ENCODE data around the gene TPGS2.

The TPGS2 gene

DNA sequence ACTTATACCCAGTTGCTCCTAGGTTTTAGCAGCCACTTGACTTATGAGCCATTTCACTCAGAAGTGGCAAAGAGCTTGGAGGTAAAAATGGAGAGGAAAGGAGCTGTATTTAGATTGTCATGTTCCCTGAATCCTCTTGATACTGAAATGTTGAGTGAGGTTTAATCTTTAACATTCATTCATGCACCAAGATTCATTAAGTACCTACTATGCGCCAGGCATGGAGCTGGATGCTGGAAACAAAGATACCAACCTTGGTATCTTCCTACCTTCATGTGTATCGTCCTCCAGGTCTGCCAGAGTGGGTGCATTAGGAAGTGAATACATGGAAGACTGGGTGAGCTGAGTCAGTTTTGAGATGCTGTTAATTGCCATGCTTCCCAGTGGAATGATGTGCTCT is 23.7 kb downstream of the TPGS2 start:
- H3K4me3 ChIP-seq (ENCODE audit: low read length): no peak overlapping the region
- peaks cover 53% of the 10 kb centered on the region for H3K36me3 ChIP-seq (ENCODE audit: insufficient read depth, low read length)
- H3K27me3 ChIP-seq (ENCODE audit: control insufficient read depth, insufficient read depth, low read length): no peaks in the 10 kb centered on the region
- no peaks in the 10 kb centered on the region for H3K9me3 ChIP-seq (replicated peaks; ENCODE audit: low read length)
- H3K4me2 ChIP-seq (ENCODE audit: low read length): no peak overlapping the region
- H3K9ac ChIP-seq (ENCODE audit: low read depth, low read length): no peak overlapping the region
- peaks cover 5% of the 10 kb centered on the region for H3K4me1 ChIP-seq (ENCODE audit: control insufficient read depth, insufficient read depth, low read length)

DNA sequence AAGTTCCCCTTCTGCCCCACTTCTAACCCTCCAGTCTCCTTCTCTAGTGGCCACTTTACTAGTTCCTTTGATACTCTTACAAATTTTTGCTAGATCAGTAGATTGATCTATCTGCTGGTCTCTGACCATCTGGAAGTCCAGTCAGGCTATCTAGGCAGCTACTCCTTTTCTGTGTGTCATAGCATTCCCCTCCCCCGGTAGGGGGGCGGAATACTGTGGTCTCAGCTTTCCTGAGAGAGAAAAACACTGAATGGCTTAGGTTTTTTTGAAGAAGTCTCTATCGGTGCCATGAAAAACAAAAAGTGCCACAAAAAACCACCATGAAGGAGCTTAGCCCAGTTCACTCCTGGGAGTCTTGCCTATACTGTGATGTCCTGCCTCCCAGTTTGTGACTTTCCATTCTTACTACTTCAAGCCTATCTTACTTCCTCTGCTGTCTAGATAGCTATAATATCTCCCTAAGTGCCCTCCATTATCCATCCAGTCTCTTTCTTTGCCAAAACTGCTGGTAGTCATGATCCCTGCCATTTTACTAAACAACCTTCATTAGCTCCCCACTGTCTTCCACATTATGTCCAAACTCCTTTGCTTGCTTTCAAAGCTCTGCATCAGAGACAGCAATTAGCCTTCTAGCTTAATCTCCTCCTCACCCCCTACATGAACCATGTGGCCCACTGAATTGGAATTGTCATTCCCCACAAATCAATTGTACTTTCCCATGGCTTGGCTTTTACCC is 29.9 kb downstream of the TPGS2 start:
- Histone ChIP-seq H3K4me2 (ENCODE audit: low read length) (no peak overlapping the region), H3K4me1 (ENCODE audit: control insufficient read depth, insufficient read depth, low read length) (peaks cover 5% of the 10 kb centered on the region), H3K27me3 (ENCODE audit: control insufficient read depth, insufficient read depth, low read length) (no peaks in the 10 kb centered on the region), H3K4me3 (ENCODE audit: low read length) (no peak overlapping the region), H3K36me3 (ENCODE audit: insufficient read depth, low read length) (peaks cover 58% of the 10 kb centered on the region), H3K9me3 (replicated peaks; ENCODE audit: low read length) (no peaks in the 10 kb centered on the region), H3K9ac (ENCODE audit: low read depth, low read length) (no peak overlapping the region)

DNA sequence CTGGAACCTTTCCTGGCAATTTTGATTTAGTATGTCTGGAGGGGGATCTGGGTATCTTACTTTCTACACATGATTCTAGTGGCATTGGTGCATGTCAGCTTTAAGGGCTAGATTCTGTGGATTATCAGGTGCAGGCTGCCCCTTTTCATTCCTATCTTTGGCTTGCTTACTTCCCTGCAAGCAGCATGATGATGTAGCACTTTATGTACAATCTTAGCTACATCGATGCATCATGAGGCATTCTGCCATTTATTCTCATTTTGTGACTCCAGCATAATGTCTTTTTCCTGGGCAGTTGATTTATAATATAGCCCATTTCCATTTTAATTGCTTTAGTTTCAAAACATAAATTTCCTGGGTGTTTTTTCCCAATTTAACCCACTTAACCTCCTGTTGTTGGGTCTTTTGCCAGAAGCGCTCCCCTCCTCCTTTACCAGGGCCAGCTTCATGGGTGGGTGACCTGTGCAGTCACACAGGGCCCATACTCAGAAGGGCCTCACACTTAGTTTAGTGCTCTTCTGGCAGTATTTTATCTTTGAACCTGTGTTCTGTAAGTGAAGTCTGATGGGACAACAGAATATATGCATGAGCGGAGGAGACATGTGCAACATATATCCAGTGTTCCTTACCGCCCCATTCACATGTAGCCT is 36.0 kb downstream of the TPGS2 start:
- Histone ChIP-seq H3K27me3 (ENCODE audit: control insufficient read depth, insufficient read depth, low read length) (no peaks in the 10 kb centered on the region), H3K4me2 (ENCODE audit: low read length) (no peak overlapping the region), H3K36me3 (ENCODE audit: insufficient read depth, low read length) (peaks cover 46% of the 10 kb centered on the region), H3K9ac (ENCODE audit: low read depth, low read length) (no peak overlapping the region), H3K9me3 (replicated peaks; ENCODE audit: low read length) (no peaks in the 10 kb centered on the region), H3K4me3 (ENCODE audit: low read length) (no peak overlapping the region), H3K4me1 (ENCODE audit: control insufficient read depth, insufficient read depth, low read length) (no peaks in the 10 kb centered on the region)

DNA sequence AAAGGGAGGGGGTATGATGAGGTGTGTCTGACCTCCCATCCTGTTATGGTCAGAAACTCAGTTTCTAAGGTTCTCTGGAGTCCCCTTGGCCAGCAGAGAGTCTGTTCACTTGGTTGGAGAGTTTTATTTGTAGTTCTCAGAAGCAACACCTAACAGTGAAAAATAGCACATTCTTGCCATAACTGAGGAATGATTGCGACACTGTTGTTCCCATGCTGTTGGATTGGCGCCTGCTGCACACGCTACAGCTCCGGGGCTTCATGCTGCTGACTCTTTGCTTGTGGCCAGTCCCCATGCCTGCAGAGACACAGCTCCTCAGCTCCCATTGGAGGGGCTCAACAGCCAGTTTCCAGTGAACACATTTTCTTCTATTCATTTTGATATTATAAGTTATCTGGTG is 42.1 kb downstream of the TPGS2 start:
- no peak overlapping the region for H3K9ac ChIP-seq (ENCODE audit: low read depth, low read length)

GRCh38 chr18:36783792-36784191 is 45.0 kb downstream of the TPGS2 start:
- Histone ChIP-seq H3K4me3 (ENCODE audit: low read length) (no peak overlapping the region), H3K9ac (ENCODE audit: low read depth, low read length) (no peak overlapping the region), H3K36me3 (ENCODE audit: insufficient read depth, low read length) (no peaks in the 10 kb centered on the region), H3K9me3 (replicated peaks; ENCODE audit: low read length) (no peaks in the 10 kb centered on the region), H3K4me1 (ENCODE audit: control insufficient read depth, insufficient read depth, low read length) (peaks cover 8% of the 10 kb centered on the region), H3K4me2 (ENCODE audit: low read length) (no peak overlapping the region), H3K27me3 (ENCODE audit: control insufficient read depth, insufficient read depth, low read length) (no peaks in the 10 kb centered on the region)

More for the DNA sequence above, 42.1 kb downstream of the TPGS2 start:
- Histone ChIP-seq H3K36me3 (ENCODE audit: insufficient read depth, low read length) (peaks cover 9% of the 10 kb centered on the region), H3K27me3 (ENCODE audit: control insufficient read depth, insufficient read depth, low read length) (no peaks in the 10 kb centered on the region), H3K9me3 (replicated peaks; ENCODE audit: low read length) (no peaks in the 10 kb centered on the region), H3K4me2 (ENCODE audit: low read length) (peak overlapping the region; percentile 46), H3K4me1 (ENCODE audit: control insufficient read depth, insufficient read depth, low read length) (peaks cover 8% of the 10 kb centered on the region), H3K4me3 (ENCODE audit: low read length) (no peak overlapping the region)

DNA sequence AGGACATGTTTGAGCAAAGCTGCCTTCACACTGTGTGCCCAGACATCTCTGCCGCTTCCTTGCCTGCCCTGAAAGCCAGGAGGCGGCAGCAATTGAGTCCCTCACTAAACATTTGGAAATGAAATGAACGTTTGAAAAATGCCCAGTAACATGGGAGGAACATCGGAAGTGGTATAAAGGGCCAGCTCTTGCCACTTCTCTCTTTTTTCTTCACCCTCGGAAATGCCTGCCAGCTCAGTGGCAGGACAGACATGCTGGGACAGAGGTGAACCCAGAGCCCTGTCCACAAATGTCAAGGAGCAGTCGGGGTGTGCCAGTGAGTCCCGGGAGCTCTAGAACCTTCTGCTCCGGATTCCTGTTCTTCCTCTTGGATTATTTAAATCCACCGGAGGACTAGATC is 46.1 kb downstream of the TPGS2 start:
- H3K9ac ChIP-seq (ENCODE audit: low read depth, low read length): no peak overlapping the region
- no peaks in the 10 kb centered on the region for H3K9me3 ChIP-seq (replicated peaks; ENCODE audit: low read length)
- peaks cover 8% of the 10 kb centered on the region for H3K4me1 ChIP-seq (ENCODE audit: control insufficient read depth, insufficient read depth, low read length)
- H3K4me2 ChIP-seq (ENCODE audit: low read length): no peak overlapping the region
- H3K36me3 ChIP-seq (ENCODE audit: insufficient read depth, low read length): no peaks in the 10 kb centered on the region
- H3K4me3 ChIP-seq (ENCODE audit: low read length): no peak overlapping the region
- H3K27me3 ChIP-seq (ENCODE audit: control insufficient read depth, insufficient read depth, low read length): no peaks in the 10 kb centered on the region

- no peak overlapping the region for H3K9ac ChIP-seq (ENCODE audit: low read depth, low read length)
- no peak overlapping the region for H3K4me3 ChIP-seq (ENCODE audit: low read length)
- H3K27me3 ChIP-seq (ENCODE audit: control insufficient read depth, insufficient read depth, low read length): no peaks in the 10 kb centered on the region
- H3K36me3 ChIP-seq (ENCODE audit: insufficient read depth, low read length): no peaks in the 10 kb centered on the region
- H3K4me1 ChIP-seq (ENCODE audit: control insufficient read depth, insufficient read depth, low read length): no peaks in the 10 kb centered on the region
- H3K9me3 ChIP-seq (replicated peaks; ENCODE audit: low read length): no peaks in the 10 kb centered on the region
- no peak overlapping the region for H3K4me2 ChIP-seq (ENCODE audit: low read length)
Observed at GRCh38 chr18:36780748-36781147, 48.1 kb downstream of the TPGS2 start.

DNA sequence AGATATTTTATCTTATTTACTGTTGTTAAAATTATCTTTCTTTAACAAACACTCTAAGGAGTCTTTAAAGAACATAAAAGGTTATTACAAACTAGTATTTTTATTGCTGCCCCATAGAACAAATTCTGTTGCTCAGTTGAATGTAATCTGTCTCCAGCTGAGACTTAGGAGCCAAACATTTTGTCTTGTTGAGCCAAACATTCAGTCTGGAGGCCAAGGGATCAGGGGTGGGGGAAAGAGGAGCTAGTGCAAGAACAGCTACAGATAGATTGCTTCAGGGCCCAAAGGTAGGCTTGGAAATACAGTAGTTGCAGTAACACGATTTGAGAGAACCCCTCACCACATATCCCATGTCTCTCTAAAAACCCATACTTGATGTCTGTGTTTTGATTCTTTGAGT is 51.2 kb downstream of the TPGS2 start:
- H3K4me3 ChIP-seq (ENCODE audit: low read length): no peak overlapping the region
- H3K9ac ChIP-seq (ENCODE audit: low read depth, low read length): no peak overlapping the region
- H3K36me3 ChIP-seq (ENCODE audit: insufficient read depth, low read length): no peaks in the 10 kb centered on the region
- peaks cover 2% of the 10 kb centered on the region for H3K4me1 ChIP-seq (ENCODE audit: control insufficient read depth, insufficient read depth, low read length)
- no peak overlapping the region for H3K4me2 ChIP-seq (ENCODE audit: low read length)
- H3K27me3 ChIP-seq (ENCODE audit: control insufficient read depth, insufficient read depth, low read length): no peaks in the 10 kb centered on the region
- no peaks in the 10 kb centered on the region for H3K9me3 ChIP-seq (replicated peaks; ENCODE audit: low read length)

DNA sequence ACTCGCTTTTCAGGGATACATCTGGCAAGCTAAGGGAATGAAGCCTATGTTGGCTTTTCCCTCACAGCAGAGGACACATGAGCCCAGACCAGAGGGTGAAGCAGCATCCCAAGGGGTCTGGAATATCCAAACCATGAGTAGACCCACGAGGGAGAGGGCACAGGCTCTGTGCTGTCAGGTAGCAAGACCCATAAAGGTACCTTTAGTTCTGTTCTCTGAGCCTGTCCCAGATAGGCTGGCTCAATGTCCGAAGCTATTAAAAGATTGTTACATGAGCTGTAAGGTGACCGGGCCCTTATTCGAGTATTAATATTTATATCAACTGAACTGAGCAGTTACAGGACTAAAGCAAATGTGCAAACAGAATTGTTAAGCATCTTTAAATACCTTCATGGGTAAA is 52.2 kb downstream of the TPGS2 start:
- Histone ChIP-seq H3K4me3 (ENCODE audit: low read length) (no peak overlapping the region), H3K36me3 (ENCODE audit: insufficient read depth, low read length) (no peaks in the 10 kb centered on the region), H3K9me3 (replicated peaks; ENCODE audit: low read length) (no peaks in the 10 kb centered on the region), H3K4me2 (ENCODE audit: low read length) (no peak overlapping the region), H3K27me3 (ENCODE audit: control insufficient read depth, insufficient read depth, low read length) (no peaks in the 10 kb centered on the region), H3K9ac (ENCODE audit: low read depth, low read length) (no peak overlapping the region), H3K4me1 (ENCODE audit: control insufficient read depth, insufficient read depth, low read length) (peaks cover 10% of the 10 kb centered on the region)

- Histone ChIP-seq H3K4me1 (ENCODE audit: control insufficient read depth, insufficient read depth, low read length) (peaks cover 10% of the 10 kb centered on the region), H3K4me3 (ENCODE audit: low read length) (no peak overlapping the region)
Observed at GRCh38 chr18:36775396-36775795, 53.4 kb downstream of the TPGS2 start.

DNA sequence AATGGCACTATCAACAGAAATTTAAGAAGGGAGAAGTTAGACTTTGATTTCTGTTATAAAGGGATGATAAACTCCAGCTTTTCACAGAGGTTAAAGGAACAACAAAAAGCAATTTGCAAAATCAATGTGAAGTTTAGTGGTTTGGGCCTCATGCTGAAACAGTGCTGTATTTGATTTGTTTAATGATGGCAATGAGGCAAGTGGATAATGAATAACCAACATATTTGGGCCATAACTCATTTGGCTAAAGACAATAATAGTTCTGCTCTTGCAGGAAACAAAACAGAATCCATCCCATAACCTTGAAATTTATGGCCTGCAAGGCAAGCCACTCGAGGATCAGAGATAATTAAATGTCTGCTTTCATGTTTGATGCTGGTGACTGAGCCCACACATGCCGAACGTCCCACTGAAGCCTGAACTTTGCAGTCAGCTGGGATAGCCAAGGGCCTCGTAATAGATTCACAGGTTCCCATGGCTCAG is 56.5 kb downstream of the TPGS2 start:
- Histone ChIP-seq H3K27me3 (ENCODE audit: control insufficient read depth, insufficient read depth, low read length) (no peaks in the 10 kb centered on the region), H3K9ac (ENCODE audit: low read depth, low read length) (no peak overlapping the region), H3K36me3 (ENCODE audit: insufficient read depth, low read length) (no peaks in the 10 kb centered on the region), H3K4me3 (ENCODE audit: low read length) (no peak overlapping the region), H3K4me2 (ENCODE audit: low read length) (no peak overlapping the region), H3K4me1 (ENCODE audit: control insufficient read depth, insufficient read depth, low read length) (peaks cover 10% of the 10 kb centered on the region), H3K9me3 (replicated peaks; ENCODE audit: low read length) (no peaks in the 10 kb centered on the region)

More at GRCh38 chr18:36775396-36775795, 53.4 kb downstream of the TPGS2 start:
- H3K27me3 ChIP-seq (ENCODE audit: control insufficient read depth, insufficient read depth, low read length): no peaks in the 10 kb centered on the region
- H3K4me2 ChIP-seq (ENCODE audit: low read length): no peak overlapping the region
- H3K9ac ChIP-seq (ENCODE audit: low read depth, low read length): no peak overlapping the region
- no peaks in the 10 kb centered on the region for H3K9me3 ChIP-seq (replicated peaks; ENCODE audit: low read length)
- no peaks in the 10 kb centered on the region for H3K36me3 ChIP-seq (ENCODE audit: insufficient read depth, low read length)

GRCh38 chr18:36771245-36771644 is 57.6 kb downstream of the TPGS2 start:
- H3K27me3 ChIP-seq (ENCODE audit: control insufficient read depth, insufficient read depth, low read length): no peaks in the 10 kb centered on the region
- H3K4me3 ChIP-seq (ENCODE audit: low read length): no peak overlapping the region
- H3K36me3 ChIP-seq (ENCODE audit: insufficient read depth, low read length): no peaks in the 10 kb centered on the region
- H3K9ac ChIP-seq (ENCODE audit: low read depth, low read length): no peak overlapping the region
- H3K9me3 ChIP-seq (replicated peaks; ENCODE audit: low read length): no peaks in the 10 kb centered on the region
- peaks cover 10% of the 10 kb centered on the region for H3K4me1 ChIP-seq (ENCODE audit: control insufficient read depth, insufficient read depth, low read length)
- H3K4me2 ChIP-seq (ENCODE audit: low read length): no peak overlapping the region

All from skeletal muscle satellite cell (primary cell).